PFSK-1 (cell line): Measurements from ENCODE around the gene LNP1.

Experiments
- POLR2AphosphoS5 ChIP-seq: IDR thresholded peaks from 2 replicates; pipeline ENCODE4 v1.6.1; 2012; ENCODE audit warnings: low read depth, mild to moderate bottlenecking, control low read depth, low read length, moderate library complexity
- SIN3A ChIP-seq: IDR thresholded peaks from 2 replicates; pipeline ENCODE4 v1.6.1; 2012; ENCODE audit warnings: mild to moderate bottlenecking, low read length, moderate library complexity, borderline replicate concordance; ENCODE audit not compliant: insufficient read depth
- TAF1 ChIP-seq: IDR thresholded peaks from 2 replicates; pipeline ENCODE4 v1.6.1; 2012; ENCODE audit warnings: low read length, control low read depth, borderline replicate concordance; ENCODE audit not compliant: insufficient read depth

DNA sequence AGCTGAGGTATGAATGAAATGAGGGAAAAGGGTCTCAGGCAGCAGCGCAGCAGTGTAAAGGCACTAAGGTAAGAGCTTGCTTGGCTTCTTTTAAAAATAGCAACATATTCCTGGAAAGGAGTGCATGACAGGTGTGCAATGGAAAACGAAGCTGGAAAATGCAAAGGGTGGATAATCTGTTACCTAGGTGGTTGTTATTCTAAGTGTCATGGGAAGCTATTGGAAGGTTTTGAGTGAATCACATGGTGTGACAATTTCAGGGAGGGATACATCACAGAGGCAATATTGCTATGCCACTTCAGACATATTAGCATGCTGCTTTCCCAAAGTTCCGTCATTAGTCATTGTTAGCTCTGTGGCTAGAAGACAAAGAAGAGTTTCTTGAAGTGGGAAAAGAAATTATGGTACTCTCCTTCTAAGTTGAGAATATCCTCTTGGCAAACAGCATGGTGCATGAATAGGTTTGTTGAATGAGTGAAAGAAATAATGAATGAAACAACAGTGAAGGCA lies 62.4 kb downstream of the LNP1 start:
- no peak for TF ChIP-seq POLR2AphosphoS5
- no peak for TF ChIP-seq TAF1
- TF ChIP-seq SIN3A, result no peak
